K562 (cell line): ENCODE data around the gene HLCS. TPM values are rescaled to one million over a fixed set of nuclear protein-coding genes. Genes with fewer than 3 reads are reported as not detected.

ENCODE experiments used
- RERE ChIP-seq: sonication (generic); formaldehyde crosslinking; IDR thresholded peaks from 2 replicates; pipeline ENCODE4 v1.8.0; 2023; ENCODE audit warnings: missing genetic modification reagents, mild to moderate bottlenecking, borderline replicate concordance
- RUNX1 ChIP-seq: sonication (generic); IDR thresholded peaks from 2 replicates; pipeline ENCODE4 v1.6.1; 2016; ENCODE audit warnings: antibody characterized with exemption, low read depth
- ZNF707 ChIP-seq: fragments of 250-450 bp; sonication (Bioruptor Pico); conservative IDR thresholded peaks from 2 replicates; pipeline ENCODE4 v1.8.0; 2022; ENCODE audit warnings: inconsistent platforms, mild to moderate bottlenecking, moderate library complexity
- polyA plus RNA-seq, 8 experiments: library from polyadenylated mRNA; depleted of rRNA in 4 of 8; stranded (reverse) in 5 of 8; unstranded in 3 of 8; fragments of >200 nt; fragmentation: Nextera tagmentation in 2 of 8; fragmentation: Illumina TruSeq in 1 of 8; extraction: Ambion mirVana in 2 of 8; extraction: Trizol in 1 of 8; gene quantifications; 2 replicates each; pipeline versions ENCODE4 v1.2.1 to v1.2.3, GENCODE V29; 2011 to 2014; ENCODE audit warnings: inconsistent platforms in 1 of 8, missing spikeins in 1 of 8
- total RNA-seq, 7 experiments: library from RNA; depleted of rRNA in 6 of 7; stranded (reverse); fragments of >200 nt in 6 of 7; fragmentation: Illumina TruSeq in 2 of 7; extraction: Trizol in 2 of 7; gene quantifications; 2 replicates each; pipeline versions ENCODE4 v1.2.1 to v1.2.3, GENCODE V29; 2011 to 2021; ENCODE audit warnings: low replicate concordance in 1 of 7

The HLCS gene
- total and polyA plus RNA-seq, 9 of the 15 experiments (the other 6 are each of a cell fraction or from before 2014, with no cell fraction given) = 3.0 to 21.5 (median 17.1) TPM

- no peak for TF ChIP-seq RERE (CRISPR knock-in tag)
- TF ChIP-seq RUNX1 = no peak
- no peak for TF ChIP-seq ZNF707 (CRISPR knock-in tag)
Observed at GRCh38 chr21:36968414-36968813, 1.9 kb upstream of the HLCS start (continued).
